ENCODE results near the gene TCF7L1.
"Not testable (repeated sequence)": the region's sequence is repeated elsewhere in the genome, so short reads cannot be mapped to it uniquely, and the experiment has no call there.

The TCF7L1 gene

DNA sequence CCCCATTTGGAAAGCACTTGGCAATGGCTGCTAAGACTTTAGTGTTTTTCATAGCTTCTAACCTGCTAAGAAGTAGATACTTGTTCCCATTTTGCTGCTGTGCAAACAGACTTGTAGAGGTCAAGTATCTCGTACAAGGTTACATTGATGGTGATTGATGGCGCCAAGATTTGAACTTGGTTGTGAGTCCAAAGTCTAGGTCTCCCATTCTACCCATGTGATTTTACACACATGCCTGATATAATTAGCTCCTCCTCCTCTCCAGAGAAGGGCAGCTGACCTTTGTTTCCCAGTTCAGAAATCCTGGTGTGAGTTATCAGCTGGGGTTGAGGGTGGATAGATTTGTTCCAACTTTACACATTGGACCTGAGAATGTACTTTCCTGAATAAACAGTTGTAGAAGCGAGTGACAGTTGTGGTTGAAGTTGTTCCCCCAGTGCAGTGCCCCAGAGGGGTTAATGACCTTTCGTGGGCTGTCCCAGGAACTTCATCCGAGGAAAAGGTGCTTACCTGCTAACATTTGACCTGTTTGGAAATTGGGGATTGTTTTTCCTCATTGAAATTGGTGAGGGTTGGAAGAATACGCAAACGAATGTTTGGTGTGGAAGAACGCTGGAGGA, 10.4 kb downstream of the TCF7L1 start:
- H3K27me3 Mint-ChIP-seq, result peaks cover 20% of the 10 kb centered on the region
- H3K27ac Mint-ChIP-seq, result no peak overlapping the region
- no peaks in the 10 kb centered on the region for H3K9me3 Mint-ChIP-seq
- no peaks in the 10 kb centered on the region for H3K36me3 Mint-ChIP-seq (ENCODE audit: low read depth)
- no peak overlapping the region for H3K4me3 Mint-ChIP-seq
- no peak for ATAC-seq
- no peaks in the 10 kb centered on the region for H3K4me1 Mint-ChIP-seq
- DNase-seq, result no peak

DNA sequence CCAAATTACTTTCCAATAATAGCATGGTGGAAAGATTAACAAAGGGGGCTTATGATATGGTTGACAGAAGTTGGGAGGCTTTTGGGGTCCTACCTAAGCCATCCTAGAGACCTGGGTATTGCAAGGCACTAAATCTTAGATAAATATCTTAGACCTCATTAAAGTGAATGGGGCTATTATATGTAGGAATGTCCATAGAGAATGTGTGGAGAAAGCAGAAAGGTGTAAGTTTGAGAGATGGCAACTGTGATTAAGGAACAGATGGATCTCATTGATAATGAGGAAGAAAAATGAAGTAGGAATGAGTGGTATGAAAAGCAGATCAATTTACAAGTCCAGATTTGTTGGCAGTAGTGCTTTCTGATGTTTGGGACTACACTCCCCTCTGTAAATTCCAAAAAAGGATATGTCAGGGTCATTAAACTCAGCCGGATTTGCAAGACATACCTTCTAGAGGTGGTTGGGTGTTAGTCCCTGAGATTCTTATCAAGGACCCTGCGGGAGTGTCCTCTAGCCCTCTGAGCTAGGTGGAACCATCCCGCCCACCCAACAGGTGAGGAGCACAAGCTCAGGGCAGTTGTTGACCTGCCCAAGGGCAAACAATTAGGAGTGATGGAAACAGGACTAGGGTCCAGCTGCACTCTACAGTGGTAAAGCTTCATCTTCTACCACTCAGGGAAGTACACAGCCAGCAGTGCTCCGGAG, 12.1 kb downstream of the TCF7L1 start:
- H3K27me3 Mint-ChIP-seq, result peaks cover 10% of the 10 kb centered on the region
- no peak overlapping the region for H3K4me3 Mint-ChIP-seq
- no peaks in the 10 kb centered on the region for H3K36me3 Mint-ChIP-seq (ENCODE audit: low read depth)
- ATAC-seq, result no peak
- H3K27ac Mint-ChIP-seq, result no peak overlapping the region
- no peaks in the 10 kb centered on the region for H3K4me1 Mint-ChIP-seq
- no peak for DNase-seq
- no peaks in the 10 kb centered on the region for H3K9me3 Mint-ChIP-seq

DNA sequence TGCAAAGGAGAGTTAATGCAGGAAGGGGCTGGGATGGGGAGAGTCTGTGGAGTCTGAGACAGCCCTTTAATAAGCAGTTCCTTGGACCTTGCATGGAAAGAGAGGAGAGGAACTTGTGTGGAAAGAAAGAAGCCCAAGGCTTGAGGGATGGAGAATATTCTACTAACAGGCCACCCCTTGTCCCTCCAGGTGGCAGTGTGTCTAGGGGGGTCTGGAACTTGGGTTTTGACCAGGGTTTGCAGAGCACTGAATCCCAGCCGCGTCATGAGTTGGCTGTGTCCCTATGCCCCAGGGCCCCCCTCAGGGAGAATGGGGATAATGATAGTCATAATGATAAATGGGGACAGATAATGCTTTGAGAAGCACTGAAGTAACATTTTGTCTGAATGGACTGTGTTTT, 15.0 kb downstream of the TCF7L1 start:
- H3K4me1 Mint-ChIP-seq, result no peaks in the 10 kb centered on the region
- H3K27ac Mint-ChIP-seq, result no peak overlapping the region
- ATAC-seq (no peak), DNase-seq (no peak)
- no peaks in the 10 kb centered on the region for H3K9me3 Mint-ChIP-seq
- no peaks in the 10 kb centered on the region for H3K36me3 Mint-ChIP-seq (ENCODE audit: low read depth)
- no peak overlapping the region for H3K4me3 Mint-ChIP-seq
- H3K27me3 Mint-ChIP-seq, result no peaks in the 10 kb centered on the region

DNA sequence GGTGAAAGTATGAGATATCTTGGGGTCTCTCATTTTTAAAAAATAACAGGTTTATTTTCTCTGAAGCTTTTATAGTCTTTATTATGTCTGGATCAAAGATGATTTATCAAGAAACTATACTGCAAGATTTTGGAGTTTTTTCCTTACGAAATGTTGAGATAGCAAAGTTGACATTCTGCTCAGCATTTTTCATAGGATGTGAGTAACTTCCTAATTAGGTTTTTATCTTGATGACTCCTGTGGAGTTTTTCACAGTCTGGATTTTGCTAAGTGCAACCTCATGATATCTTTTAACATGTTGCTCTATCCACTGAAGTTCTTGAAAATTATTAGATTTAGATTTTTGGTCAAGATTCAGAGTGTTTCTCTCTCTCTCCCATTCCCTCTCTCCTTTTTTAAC, 17.8 kb downstream of the TCF7L1 start:
- H3K36me3 Mint-ChIP-seq (ENCODE audit: low read depth), result no peaks in the 10 kb centered on the region
- no peak for DNase-seq
- ATAC-seq, result no peak
- H3K4me3 Mint-ChIP-seq, result no peak overlapping the region
- H3K27ac Mint-ChIP-seq, result no peak overlapping the region
- no peaks in the 10 kb centered on the region for H3K9me3 Mint-ChIP-seq
- H3K27me3 Mint-ChIP-seq, result no peaks in the 10 kb centered on the region
- H3K4me1 Mint-ChIP-seq, result no peaks in the 10 kb centered on the region

DNA sequence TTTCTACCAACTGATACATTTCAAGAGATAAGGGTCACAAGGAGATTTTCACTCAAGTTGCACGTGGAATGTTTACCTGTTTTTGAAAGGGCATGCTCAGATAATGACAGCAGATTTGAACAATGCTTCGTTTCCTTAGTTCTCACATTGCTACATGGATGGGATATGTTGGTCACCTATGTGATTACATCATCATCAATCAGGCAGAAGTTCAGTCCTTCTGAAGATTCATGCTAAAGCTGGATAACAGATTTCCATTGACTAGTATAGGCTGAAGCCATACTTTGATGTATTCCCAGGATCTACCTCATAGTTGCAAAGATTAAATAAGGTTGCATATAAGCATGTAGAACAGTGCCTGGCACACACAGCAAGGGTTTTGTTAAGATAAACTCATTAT, 19.7 kb downstream of the TCF7L1 start:
- H3K4me1 Mint-ChIP-seq, result no peaks in the 10 kb centered on the region
- ATAC-seq (no peak), DNase-seq (no peak)
- H3K27ac Mint-ChIP-seq, result no peak overlapping the region
- H3K36me3 Mint-ChIP-seq (ENCODE audit: low read depth), result no peaks in the 10 kb centered on the region
- no peak overlapping the region for H3K4me3 Mint-ChIP-seq
- H3K27me3 Mint-ChIP-seq, result no peaks in the 10 kb centered on the region
- H3K9me3 Mint-ChIP-seq, result no peaks in the 10 kb centered on the region

DNA sequence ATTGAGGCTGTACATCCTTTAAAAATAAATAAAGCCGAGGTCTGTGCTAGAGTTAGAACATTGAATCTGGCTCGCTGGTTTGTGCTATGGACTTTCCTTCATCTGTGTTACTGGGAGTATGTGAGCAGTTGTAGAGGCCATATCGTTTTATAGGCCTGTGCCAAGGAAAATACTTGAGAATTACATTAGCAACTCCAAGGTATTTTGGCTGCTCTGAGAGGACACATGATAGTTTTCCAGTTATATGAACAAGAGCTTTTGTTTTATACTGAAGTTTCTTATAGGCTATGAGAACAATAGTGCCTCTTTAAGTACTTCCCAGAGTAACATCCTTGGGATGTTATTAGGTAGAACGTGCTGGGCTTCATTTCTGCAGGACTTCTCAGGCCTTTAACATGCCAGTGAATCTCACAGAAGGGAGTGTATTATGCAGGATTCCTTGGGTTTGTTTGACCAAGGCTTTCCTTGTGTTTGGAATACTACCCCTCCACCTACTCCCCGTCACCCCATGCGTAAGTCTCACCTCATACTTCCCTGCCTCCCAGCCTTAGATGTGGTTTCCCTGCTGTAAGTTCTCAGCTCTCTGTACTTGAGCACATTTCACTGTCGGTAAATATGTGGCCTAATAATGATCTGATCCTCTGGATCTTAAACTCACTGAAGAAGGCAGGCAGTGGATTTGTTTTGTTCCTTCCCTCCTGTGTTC, 21.0 kb downstream of the TCF7L1 start:
- no peaks in the 10 kb centered on the region for H3K36me3 Mint-ChIP-seq (ENCODE audit: low read depth)
- H3K27ac Mint-ChIP-seq, result no peak overlapping the region
- ATAC-seq (no peak), DNase-seq (no peak)
- no peaks in the 10 kb centered on the region for H3K4me1 Mint-ChIP-seq
- no peaks in the 10 kb centered on the region for H3K9me3 Mint-ChIP-seq
- H3K27me3 Mint-ChIP-seq, result no peaks in the 10 kb centered on the region
- no peak overlapping the region for H3K4me3 Mint-ChIP-seq

DNA sequence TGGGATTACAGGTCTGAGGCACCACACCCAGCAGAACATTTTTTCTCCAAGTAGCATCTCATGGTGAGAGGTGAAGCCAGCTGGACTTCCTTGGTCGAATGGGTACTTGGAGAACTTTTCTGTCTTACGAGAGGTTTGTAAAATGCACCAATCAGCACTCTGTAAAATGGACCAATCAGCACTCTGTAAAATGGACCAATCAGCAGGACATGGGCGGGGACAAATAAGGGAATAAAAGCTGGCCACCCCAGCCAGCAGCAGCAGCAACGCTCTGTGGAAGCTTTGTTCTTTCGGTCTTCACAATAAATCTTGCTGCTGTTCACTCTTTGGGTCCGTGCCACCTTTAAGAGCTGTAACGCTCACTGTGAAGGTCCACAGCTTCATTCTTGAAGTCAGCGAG, 21.9 kb downstream of the TCF7L1 start:
- H3K27ac Mint-ChIP-seq; ATAC-seq; H3K4me3 Mint-ChIP-seq; DNase-seq; H3K4me1 Mint-ChIP-seq; H3K9me3 Mint-ChIP-seq; H3K36me3 Mint-ChIP-seq (ENCODE audit: low read depth); H3K27me3 Mint-ChIP-seq: not testable (repeated sequence)

DNA sequence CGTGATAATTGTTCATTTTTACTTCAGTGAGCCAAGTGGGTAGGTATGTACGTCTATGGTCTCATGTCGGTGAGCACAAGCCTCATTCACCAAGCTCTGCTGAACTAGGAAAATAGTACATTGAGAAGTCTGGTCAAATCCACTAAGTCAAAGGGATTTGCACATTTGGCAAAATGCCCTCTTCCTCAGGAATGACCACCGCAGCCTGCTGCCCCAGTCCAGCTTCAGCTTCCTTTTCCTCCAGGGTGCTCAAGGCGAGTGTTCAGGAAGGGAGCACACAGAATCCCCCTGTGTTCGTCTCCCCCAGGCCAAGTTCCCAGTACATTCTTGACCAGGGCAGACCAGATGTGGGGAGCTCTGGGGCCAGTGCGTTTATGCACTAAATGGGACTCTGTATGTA, 23.0 kb downstream of the TCF7L1 start:
- H3K9me3 Mint-ChIP-seq, result no peaks in the 10 kb centered on the region
- no peak overlapping the region for H3K27ac Mint-ChIP-seq
- ATAC-seq (no peak), DNase-seq (no peak)
- no peak overlapping the region for H3K4me3 Mint-ChIP-seq
- no peaks in the 10 kb centered on the region for H3K27me3 Mint-ChIP-seq
- H3K36me3 Mint-ChIP-seq (ENCODE audit: low read depth), result no peaks in the 10 kb centered on the region
- H3K4me1 Mint-ChIP-seq, result no peaks in the 10 kb centered on the region

DNA sequence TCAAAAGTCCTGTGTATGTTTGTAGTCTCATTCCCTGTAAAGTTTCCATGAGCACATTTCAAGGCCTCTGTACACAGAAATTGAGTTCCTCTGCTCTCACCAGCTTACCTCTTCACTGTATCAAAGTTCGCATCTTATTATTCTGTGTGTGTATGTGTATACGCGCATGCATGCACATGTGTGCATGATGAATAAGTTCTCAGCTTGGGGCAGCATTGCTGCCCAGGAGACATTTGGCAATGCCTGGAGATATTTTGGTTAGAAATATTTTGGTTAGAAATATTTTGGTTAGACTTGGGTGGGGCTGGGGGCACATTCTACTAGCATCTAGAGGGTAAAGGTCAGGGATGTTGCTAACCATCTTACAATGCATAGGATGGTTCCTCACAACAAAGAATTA, 23.4 kb downstream of the TCF7L1 start:
- Mint-ChIP-seq H3K27me3 (no peaks in the 10 kb centered on the region), H3K36me3 (ENCODE audit: low read depth) (no peaks in the 10 kb centered on the region), H3K9me3 (no peaks in the 10 kb centered on the region), H3K4me3 (no peak overlapping the region), H3K27ac (no peak overlapping the region), H3K4me1 (no peaks in the 10 kb centered on the region)
- ATAC-seq (no peak), DNase-seq (no peak)

DNA sequence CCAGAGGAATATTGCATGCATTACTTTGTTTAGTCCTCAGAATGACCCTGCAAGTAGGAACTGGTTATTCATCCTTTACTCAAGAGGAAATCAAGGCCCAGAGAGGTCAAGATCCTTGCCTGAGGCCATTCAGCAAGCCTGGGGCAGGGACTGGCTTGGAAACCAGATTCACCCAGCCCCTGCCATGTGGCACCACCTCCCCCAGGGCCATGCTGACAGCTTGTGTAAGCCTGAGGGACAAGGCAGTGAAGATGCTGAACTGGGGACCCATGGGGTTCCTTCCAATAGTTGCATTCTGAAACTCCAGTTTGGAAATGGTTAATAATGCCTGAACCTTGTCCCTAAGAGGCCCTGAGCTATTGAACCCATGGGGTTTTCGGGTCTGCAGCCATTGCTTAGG, 24.2 kb downstream of the TCF7L1 start:
- DNase-seq (no peak), ATAC-seq (no peak)
- Mint-ChIP-seq H3K36me3 (ENCODE audit: low read depth) (no peaks in the 10 kb centered on the region), H3K27me3 (no peaks in the 10 kb centered on the region), H3K4me1 (no peaks in the 10 kb centered on the region), H3K27ac (no peak overlapping the region), H3K4me3 (no peak overlapping the region), H3K9me3 (no peaks in the 10 kb centered on the region)

DNA sequence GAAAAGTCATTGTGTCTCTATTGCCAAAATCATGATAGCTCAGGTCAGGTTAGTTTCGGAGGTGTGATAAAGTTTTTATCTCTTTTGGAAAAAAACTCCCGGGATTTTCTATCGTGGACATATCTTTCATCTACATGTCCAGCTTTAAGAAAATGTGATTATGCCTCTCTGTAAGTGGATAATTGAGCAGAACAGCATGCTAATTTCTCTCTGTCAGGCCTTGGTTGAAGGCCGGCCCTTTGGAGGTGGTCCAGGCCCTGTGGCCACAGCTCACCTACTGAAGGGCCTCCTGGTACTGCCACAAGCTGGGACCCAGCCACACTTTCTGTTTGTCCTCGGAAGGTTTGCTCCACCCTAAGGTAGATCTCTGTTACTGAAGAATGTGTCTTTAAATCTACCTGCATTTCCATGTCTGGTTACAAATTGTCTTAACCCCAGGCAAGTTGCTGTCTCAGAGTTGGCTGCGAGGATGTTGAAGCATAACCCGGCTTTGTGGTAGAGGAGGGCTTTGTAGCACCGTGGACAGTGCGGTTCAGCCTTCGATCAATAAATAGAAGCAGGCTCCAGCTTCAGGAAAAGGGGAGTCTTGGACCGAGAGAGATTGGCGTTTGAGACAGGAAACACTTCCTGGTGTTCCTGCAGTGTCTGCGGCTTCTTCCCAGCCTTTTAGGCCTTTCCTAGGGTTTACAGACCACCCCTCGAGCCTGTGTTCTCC, 25.5 kb downstream of the TCF7L1 start:
- Mint-ChIP-seq H3K4me3 (no peak overlapping the region), H3K27ac (no peak overlapping the region), H3K4me1 (no peaks in the 10 kb centered on the region), H3K36me3 (ENCODE audit: low read depth) (no peaks in the 10 kb centered on the region), H3K9me3 (no peaks in the 10 kb centered on the region), H3K27me3 (no peaks in the 10 kb centered on the region)
- no peak for ATAC-seq
- DNase-seq, result no peak

DNA sequence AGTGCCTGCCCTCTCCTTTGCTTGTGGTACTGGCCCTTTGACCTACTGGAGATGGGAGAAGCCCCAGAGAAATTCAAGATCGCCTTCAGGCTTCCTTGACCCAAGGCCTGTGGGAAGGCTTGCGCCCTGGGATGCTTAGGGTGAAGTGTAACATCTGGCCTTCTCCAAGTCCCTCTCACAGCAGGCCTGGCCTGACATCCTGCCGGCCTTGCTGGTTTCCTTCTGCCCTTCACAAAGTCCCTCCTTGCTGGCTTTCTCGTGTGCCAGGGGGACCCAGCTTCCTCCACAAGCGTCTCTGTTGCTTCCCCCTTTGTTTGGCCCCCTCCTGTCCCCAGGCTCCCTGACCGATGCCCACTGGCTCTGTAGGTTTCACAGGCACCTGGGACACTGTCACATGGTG, 26.4 kb downstream of the TCF7L1 start:
- no peaks in the 10 kb centered on the region for H3K9me3 Mint-ChIP-seq
- H3K4me1 Mint-ChIP-seq, result no peaks in the 10 kb centered on the region
- H3K4me3 Mint-ChIP-seq, result no peak overlapping the region
- H3K36me3 Mint-ChIP-seq (ENCODE audit: low read depth), result no peaks in the 10 kb centered on the region
- no peaks in the 10 kb centered on the region for H3K27me3 Mint-ChIP-seq
- no peak overlapping the region for H3K27ac Mint-ChIP-seq
- ATAC-seq (no peak), DNase-seq (no peak)

DNA sequence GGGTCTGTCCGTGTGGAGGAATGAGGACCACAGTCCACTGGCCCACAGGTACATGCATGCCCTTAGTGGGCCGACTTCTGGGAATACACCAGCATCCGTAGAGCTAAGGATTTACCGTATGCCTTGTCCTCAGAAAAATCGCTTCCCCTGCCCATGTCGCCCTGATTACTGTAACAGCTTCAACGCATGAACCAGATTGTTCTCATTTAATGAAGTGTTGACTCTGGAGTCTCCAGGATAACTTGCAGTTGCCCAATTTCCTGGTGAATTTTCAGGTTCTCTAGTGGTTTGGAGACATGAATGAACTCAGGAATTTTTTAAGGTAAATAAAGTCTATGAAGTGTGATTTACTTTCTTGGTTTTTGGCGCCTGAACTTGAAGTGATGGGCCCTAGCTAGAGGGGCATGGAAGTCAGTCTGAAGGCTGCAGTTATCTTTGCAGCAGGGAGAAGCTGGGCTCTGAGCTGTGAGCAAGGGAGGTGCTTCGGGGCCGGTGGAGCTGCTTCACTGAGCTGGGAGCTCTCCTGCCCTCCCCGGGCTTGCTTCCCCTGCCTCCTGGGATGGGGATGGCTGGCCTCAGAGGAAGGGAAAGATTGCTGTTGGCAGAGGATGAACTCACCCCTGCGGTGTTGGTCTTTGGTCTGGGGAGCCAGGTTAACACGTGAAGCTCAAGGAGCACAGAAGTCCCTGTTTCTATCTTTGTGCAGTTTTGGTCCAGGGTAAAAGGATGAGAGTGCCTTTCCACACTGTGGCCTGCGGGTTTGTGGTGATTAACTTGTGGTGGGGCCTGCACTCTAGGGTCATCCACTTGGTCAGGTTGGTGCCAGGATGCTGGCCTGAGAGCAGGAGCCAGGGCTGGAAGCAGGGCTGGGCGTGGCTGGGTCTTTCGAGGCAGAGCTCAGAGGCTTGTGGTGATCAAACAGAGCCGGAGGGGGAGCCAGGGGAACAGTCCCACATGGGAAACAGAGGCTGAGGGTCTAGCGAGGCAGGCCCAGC, 28.1 kb downstream of the TCF7L1 start:
- no peaks in the 10 kb centered on the region for H3K36me3 Mint-ChIP-seq (ENCODE audit: low read depth)
- H3K27ac Mint-ChIP-seq, result no peak overlapping the region
- no peaks in the 10 kb centered on the region for H3K9me3 Mint-ChIP-seq
- no peak overlapping the region for H3K4me3 Mint-ChIP-seq
- DNase-seq (no peak), ATAC-seq (no peak)
- H3K4me1 Mint-ChIP-seq, result no peaks in the 10 kb centered on the region
- no peaks in the 10 kb centered on the region for H3K27me3 Mint-ChIP-seq

DNA sequence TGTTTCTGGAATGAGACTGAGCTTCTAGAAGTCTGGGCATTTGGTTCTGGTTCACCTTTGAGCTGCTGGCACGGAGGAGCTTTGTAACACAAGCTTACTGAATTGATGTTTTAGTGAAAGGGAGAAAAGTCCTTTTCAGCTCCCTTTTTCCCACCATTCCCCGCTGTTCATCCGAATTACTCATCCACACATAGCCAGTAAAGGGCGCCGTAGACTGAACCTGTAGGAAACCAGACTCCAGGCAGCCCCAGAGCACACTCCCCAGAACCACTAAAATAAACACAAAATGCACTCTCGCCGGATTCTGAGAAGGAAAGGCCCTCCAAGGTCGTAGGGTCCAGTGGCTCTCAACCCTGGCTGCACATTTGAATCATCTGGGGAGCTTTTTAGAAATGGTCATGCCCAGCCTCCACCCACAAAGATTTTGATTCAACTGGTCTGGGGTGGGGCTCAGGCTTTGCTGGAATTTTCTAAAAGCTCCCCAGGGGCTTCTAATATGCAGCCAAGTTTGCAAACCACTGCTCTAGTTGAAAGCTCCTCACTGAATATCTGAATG, 29.6 kb downstream of the TCF7L1 start:
- H3K4me3 Mint-ChIP-seq, result no peak overlapping the region
- no peak overlapping the region for H3K27ac Mint-ChIP-seq
- no peaks in the 10 kb centered on the region for H3K4me1 Mint-ChIP-seq
- no peaks in the 10 kb centered on the region for H3K36me3 Mint-ChIP-seq (ENCODE audit: low read depth)
- no peaks in the 10 kb centered on the region for H3K27me3 Mint-ChIP-seq
- DNase-seq (no peak), ATAC-seq (no peak)
- H3K9me3 Mint-ChIP-seq, result no peaks in the 10 kb centered on the region
